Activated CD4-positive, alpha-beta T cell treated with anti-CD3 and anti-CD28 coated beads, Interleukin-10, Interleukin-2, amounts not matched to agents 100 ng/mL and 50 ng/mL, durations not matched to agents 16 hours and 8 hours (primary cell): ENCODE results near the gene APOL1.

Source experiments
- DNase-seq: peaks from one replicate; pipeline ENCODE4 v3.0.0-alpha.2; 2020

APOL1 gene

DNA sequence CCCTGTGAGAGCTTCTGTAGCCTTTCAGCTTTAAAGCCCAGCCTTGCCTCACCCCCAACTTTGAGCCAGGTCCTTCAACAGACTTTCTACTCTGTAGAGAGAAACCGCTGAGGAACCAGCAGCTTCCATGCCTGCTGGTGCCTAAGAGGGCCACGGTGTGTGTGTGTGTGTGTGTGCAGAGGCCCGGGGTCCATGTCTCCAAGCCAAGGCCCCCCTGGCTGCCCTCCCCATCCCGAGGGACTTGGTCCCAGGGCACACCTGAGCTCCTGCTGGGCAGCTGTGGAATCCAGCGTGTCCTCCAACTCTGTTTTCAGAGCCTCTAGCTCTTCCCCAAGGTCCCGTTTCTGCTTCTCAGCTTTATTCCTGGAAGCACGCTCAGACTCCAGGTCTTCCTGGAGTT lies 42.3 kb downstream of the APOL1 start:
- no peak for DNase-seq

GRCh38 chr22:36296690-36297089 lies 43.8 kb downstream of the APOL1 start:
- DNase-seq, result no peak

GRCh38 chr22:36297568-36297967 lies 44.6 kb downstream of the APOL1 start:
- no peak for DNase-seq

DNA sequence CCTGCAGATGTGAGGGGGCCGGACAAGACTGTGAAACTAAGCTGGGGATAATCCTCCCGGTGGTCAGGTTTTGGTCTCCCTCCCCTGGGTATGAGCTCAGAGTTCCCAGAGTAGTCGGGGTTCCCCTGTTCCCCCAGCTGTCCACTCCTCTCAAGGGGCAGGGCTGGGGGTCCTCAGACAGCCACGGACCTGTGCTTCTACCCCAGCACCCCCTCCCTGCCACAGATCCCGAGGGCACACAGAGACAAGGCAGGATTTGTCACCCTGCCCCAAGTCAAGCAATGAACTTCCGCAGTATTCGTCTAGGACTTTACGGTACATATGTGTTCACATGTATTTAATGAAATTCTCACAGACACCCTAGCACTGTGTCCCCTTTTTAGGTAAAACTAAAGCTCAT lies 45.2 kb downstream of the APOL1 start:
- DNase-seq, result no peak

GRCh38 chr22:36298601-36299000 lies 45.7 kb downstream of the APOL1 start:
- DNase-seq, result no peak

GRCh38 chr22:36299295-36299694 lies 46.4 kb downstream of the APOL1 start:
- DNase-seq, result no peak

DNA sequence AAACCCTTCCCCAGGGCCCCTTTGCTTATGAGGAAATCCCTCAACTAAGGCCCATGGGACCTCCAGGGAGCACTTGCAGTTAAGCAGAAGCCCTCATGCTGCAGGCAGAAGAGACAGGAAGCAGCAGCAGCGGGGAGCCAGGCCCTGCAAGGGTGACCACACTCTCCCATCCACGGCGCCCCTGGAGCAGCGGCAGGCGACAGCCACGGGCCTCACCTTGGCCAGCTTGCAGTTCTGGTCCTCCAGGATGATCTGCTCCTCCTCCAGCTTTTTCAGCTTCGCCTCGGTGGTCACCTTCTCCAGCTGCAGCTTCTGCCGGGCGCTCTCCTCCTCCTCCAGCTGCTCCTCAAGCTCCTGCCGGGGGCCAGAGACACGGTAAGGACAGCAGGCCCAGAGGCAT lies 47.0 kb downstream of the APOL1 start:
- no peak for DNase-seq

GRCh38 chr22:36300396-36301212 lies 47.7 kb downstream of the APOL1 start:
- no peak for DNase-seq

DNA sequence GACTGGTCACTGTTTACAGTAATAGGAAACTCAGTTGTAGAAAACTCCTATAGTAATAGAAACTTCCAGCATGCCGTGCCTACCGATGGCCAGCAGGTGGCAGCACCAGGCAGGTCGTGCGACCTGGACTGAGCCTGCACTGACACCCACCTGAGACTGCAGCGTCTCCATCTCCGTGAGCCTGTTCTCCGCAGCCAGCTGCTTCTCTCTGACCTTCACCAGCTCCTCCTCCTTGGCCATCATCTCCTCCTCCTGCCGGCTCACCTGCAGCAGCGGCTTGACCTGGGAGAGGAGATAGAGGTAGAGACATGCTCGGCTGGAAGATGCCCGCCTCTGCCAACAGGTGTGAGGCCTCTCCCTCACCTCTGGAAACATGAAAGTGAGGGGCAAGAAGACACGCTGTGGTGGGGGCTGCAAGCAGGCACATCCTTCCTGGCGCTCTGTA lies 48.5 kb downstream of the APOL1 start:
- DNase-seq, result peak; percentile 80

DNA sequence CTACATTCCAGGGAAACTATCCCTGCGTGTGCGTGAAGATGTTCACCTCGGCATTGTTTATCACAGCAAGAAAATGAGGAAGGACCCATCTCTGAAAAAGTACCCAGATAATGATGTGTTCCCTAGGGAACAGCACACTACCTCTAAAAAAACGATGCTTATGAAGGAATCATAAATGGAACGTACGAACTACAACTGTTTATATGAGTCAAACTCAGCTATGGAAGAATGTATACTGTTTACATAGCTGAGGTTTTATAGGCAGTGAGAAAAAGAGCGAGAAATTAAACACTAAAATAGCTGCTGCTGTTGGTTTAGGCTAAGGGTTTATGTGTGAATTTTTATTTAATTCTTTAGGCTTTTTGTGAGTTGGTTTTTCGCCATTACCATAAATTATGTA lies 48.9 kb downstream of the APOL1 start:
- no peak for DNase-seq

- no peak for DNase-seq
These were observed 49.6 kb downstream of the APOL1 start for GRCh38 chr22:36302439-36303114.

- no peak for DNase-seq
These were observed 50.2 kb downstream of the APOL1 start for GRCh38 chr22:36303115-36303467.

DNA sequence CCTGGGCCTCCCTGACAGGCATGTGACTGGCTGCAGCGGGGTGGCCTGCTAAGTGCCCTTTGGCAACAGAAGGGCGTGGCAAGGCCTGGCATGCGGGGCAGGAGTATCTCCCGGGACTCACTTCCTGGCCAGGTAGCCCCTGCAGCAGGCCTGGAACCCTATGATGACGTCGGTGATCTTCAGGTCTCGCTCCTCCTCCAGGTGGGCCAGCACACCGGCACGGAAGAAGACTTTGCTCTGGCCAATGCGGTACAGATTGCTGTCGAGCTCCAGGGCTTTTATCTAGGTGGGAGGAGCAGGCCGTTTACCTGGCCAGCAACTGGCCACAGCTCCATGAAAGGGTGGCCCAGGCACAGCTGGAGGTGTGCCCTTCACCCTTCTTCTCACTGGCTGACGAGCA lies 50.9 kb downstream of the APOL1 start:
- DNase-seq, result no peak

- no peak for DNase-seq
These were observed 51.5 kb downstream of the APOL1 start for GRCh38 chr22:36304429-36304828.

- DNase-seq, result no peak
These were observed 52.9 kb downstream of the APOL1 start for GRCh38 chr22:36305813-36306212.

- DNase-seq, result no peak
These were observed 53.3 kb downstream of the APOL1 start for GRCh38 chr22:36306227-36306626.

- no peak for DNase-seq
These were observed 55.9 kb downstream of the APOL1 start for GRCh38 chr22:36308880-36309279.

GRCh38 chr22:36311386-36312085 lies 58.6 kb downstream of the APOL1 start:
- DNase-seq, result no peak

DNA sequence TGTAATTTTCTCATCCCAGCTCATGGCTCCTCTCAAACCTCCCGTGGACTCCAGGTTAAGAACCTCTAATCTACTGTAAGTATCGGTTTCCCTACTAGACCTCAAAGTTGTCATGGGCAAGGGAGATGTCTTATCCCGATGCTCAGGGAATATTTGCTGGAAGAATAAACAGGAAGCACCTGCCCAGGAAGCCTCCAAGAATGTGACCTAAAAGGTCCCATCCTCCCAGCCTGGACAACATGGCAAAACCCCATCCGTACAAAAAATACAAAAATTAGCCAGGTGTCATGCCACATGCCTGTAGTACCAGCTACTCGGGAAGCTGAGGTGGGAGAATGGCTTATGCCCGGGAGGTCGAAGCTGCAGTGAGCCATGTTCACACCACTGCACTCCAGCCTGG lies 62.4 kb downstream of the APOL1 start:
- no peak for DNase-seq

DNA sequence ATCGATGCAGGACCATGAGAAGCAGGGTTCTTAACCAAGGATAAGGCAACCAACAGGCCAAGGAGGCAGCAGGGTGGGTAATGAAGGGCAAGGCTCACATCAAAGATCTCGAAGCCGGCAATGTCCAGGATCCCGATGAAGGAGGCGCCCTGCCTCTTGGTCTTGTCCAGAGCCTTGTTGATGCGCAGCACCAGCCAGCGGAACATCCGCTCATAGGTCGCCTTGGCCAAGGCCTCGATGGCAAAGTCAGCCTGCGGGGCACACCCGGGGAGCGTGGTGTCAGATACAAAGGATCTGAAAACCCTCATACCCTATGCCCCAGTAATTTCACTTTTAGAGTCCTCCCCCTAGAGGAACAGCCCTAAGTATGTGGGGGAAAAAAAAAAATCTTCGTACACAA lies 63.5 kb downstream of the APOL1 start:
- DNase-seq, result no peak
